DMS114 treated with DMSO at 0.1 percent for 48 hours (cell line): Measurements from ENCODE around the gene BTG1.

ENCODE experiments used
- DNase-seq: peaks from one replicate; lab custom pipeline; 2025; ENCODE audit not compliant: unreplicated experiment; lab: John Stamatoyannopoulos, UW

Gene BTG1

GRCh38 chr12:92134638-92135274 lies 10.9 kb downstream of the BTG1 start:
- DNase-seq = no peak

GRCh38 chr12:92133795-92134637 lies 11.6 kb downstream of the BTG1 start:
- DNase-seq = no peak

- DNase-seq = no peak
These were observed 12.5 kb downstream of the BTG1 start for GRCh38 chr12:92133171-92133570.

- no peak for DNase-seq
These were observed 13.4 kb downstream of the BTG1 start for GRCh38 chr12:92132288-92132687.

- DNase-seq = no peak
These were observed 14.6 kb downstream of the BTG1 start for GRCh38 chr12:92130999-92131398.

- DNase-seq = no peak
These were observed 16.0 kb downstream of the BTG1 start for GRCh38 chr12:92129609-92130008.

- DNase-seq = no peak
These were observed 17.0 kb downstream of the BTG1 start for GRCh38 chr12:92128612-92129011.

- DNase-seq = no peak
These were observed 21.0 kb downstream of the BTG1 start for GRCh38 chr12:92124689-92125029.

GRCh38 chr12:92123780-92124688 lies 21.6 kb downstream of the BTG1 start:
- DNase-seq = no peak

- DNase-seq = no peak
These were observed 22.5 kb downstream of the BTG1 start for GRCh38 chr12:92122941-92123779.

- DNase-seq = no peak
These were observed 23.8 kb downstream of the BTG1 start for GRCh38 chr12:92121826-92122225.

- no peak for DNase-seq
These were observed 26.7 kb downstream of the BTG1 start for GRCh38 chr12:92118826-92119536.

GRCh38 chr12:92114834-92115233 lies 30.8 kb downstream of the BTG1 start:
- no peak for DNase-seq

GRCh38 chr12:92111256-92111655 lies 34.4 kb downstream of the BTG1 start:
- no peak for DNase-seq

GRCh38 chr12:92110083-92110640 lies 35.5 kb downstream of the BTG1 start:
- no peak for DNase-seq

- DNase-seq = no peak
These were observed 36.0 kb downstream of the BTG1 start for GRCh38 chr12:92109613-92110012.

GRCh38 chr12:92108651-92109050 lies 37.0 kb downstream of the BTG1 start:
- no peak for DNase-seq

- no peak for DNase-seq
These were observed 38.0 kb downstream of the BTG1 start for GRCh38 chr12:92107621-92108131.

- DNase-seq = no peak
These were observed 38.6 kb downstream of the BTG1 start for GRCh38 chr12:92107094-92107493.

GRCh38 chr12:92105676-92106075 lies 40.0 kb downstream of the BTG1 start:
- no peak for DNase-seq
